GM08714 (cell line): ENCODE results near the gene RAB36.
"Not testable (repeated sequence)": the region's sequence is repeated elsewhere in the genome, so short reads cannot be mapped to it uniquely, and the experiment has no call there.

Source experiments
- H3K4me3 ChIP-seq: fragments of 200-500 bp; sonication (Bioruptor generic); 2 replicates; pipeline ENCODE4 v1.5.1; 2014; ENCODE audit warnings: mild to moderate bottlenecking, low read length, inconsistent platforms
- ZNF274 ChIP-seq: IDR thresholded peaks from 2 replicates; pipeline ENCODE4 v1.6.1; 2012; ENCODE audit warnings: mild to moderate bottlenecking, low read depth, low read length

Gene RAB36

GRCh38 chr22:23129149-23129548 is 16.1 kb upstream of the RAB36 start:
- TF ChIP-seq ZNF274: no peak
- no peak overlapping the region for H3K4me3 ChIP-seq

GRCh38 chr22:23130697-23131096 is 14.6 kb upstream of the RAB36 start:
- no peak for TF ChIP-seq ZNF274

GRCh38 chr22:23131931-23132330 is 13.3 kb upstream of the RAB36 start:
- no peak for TF ChIP-seq ZNF274
- no peak overlapping the region for H3K4me3 ChIP-seq

More at GRCh38 chr22:23130697-23131096, 14.6 kb upstream of the RAB36 start:
- no peak overlapping the region for H3K4me3 ChIP-seq

- TF ChIP-seq ZNF274: no peak
- H3K4me3 ChIP-seq: no peak overlapping the region
Measured at GRCh38 chr22:23132376-23133091, 12.7 kb upstream of the RAB36 start.

- TF ChIP-seq ZNF274: no peak
- H3K4me3 ChIP-seq: no peak overlapping the region
Measured at GRCh38 chr22:23133922-23134321, 11.4 kb upstream of the RAB36 start.

GRCh38 chr22:23136991-23137390 is 8.3 kb upstream of the RAB36 start:
- H3K4me3 ChIP-seq: not testable (repeated sequence)

GRCh38 chr22:23137468-23137867 is 7.8 kb upstream of the RAB36 start:
- TF ChIP-seq ZNF274: no peak
- H3K4me3 ChIP-seq: peak overlapping the region; percentile 1; the same call in 1 of the 2 replicates

- no peak for TF ChIP-seq ZNF274
- peak overlapping the region; percentile 7; the same call in 1 of the 2 replicates for H3K4me3 ChIP-seq
Measured at GRCh38 chr22:23137905-23138561, 7.2 kb upstream of the RAB36 start.

GRCh38 chr22:23138584-23139435 is 6.5 kb upstream of the RAB36 start:
- H3K4me3 ChIP-seq: peak overlapping the region; percentile 7; the same call in 1 of the 2 replicates
- TF ChIP-seq ZNF274: no peak

- no peak for TF ChIP-seq ZNF274
- no peak overlapping the region for H3K4me3 ChIP-seq
Measured at GRCh38 chr22:23140385-23140784, 4.9 kb upstream of the RAB36 start.

GRCh38 chr22:23142546-23143105 is 2.7 kb upstream of the RAB36 start:
- H3K4me3 ChIP-seq: no peak overlapping the region; the same call in 1 of the 2 replicates
- TF ChIP-seq ZNF274: no peak

- TF ChIP-seq ZNF274: no peak
- H3K4me3 ChIP-seq: no peak overlapping the region
Measured at GRCh38 chr22:23143119-23143518, 2.2 kb upstream of the RAB36 start.

- no peak for TF ChIP-seq ZNF274
- no peak overlapping the region for H3K4me3 ChIP-seq
Measured at GRCh38 chr22:23144432-23144831, 845 bp upstream of the RAB36 start.

- H3K4me3 ChIP-seq: no peak overlapping the region
- TF ChIP-seq ZNF274: no peak
Measured at GRCh38 chr22:23145878-23146470, 697 bp downstream of the RAB36 start.
